Mucosa of stomach (tissue), 1 donor: Measurements from ENCODE around the gene HTRA3.

Experiments
- H3K27me3 ChIP-seq: one replicate; pipeline ENCODE4 v1.7.0; 2013; ENCODE audit warnings: mild to moderate bottlenecking, low read length; ENCODE audit not compliant: control insufficient read depth, insufficient read depth
- H3K36me3 ChIP-seq: one replicate; pipeline ENCODE4 v1.7.0; 2013; ENCODE audit warnings: low read length; ENCODE audit not compliant: control insufficient read depth, insufficient read depth
- H3K4me1 ChIP-seq: one replicate; pipeline ENCODE4 v1.7.0; 2013; ENCODE audit warnings: mild to moderate bottlenecking, low read length; ENCODE audit not compliant: control insufficient read depth, insufficient read depth
- H3K4me3 ChIP-seq: one replicate; pipeline ENCODE4 v1.7.0; 2013; ENCODE audit warnings: low read length
- H3K9ac ChIP-seq: one replicate; pipeline ENCODE4 v1.7.0; 2013; ENCODE audit warnings: mild to moderate bottlenecking, low read length, moderate library complexity
- H3K9me3 ChIP-seq: one replicate; pipeline ENCODE4 v1.7.0; 2013; ENCODE audit warnings: mild to moderate bottlenecking, low read length, moderate library complexity; ENCODE audit not compliant: control insufficient read depth
- donor health status: Pancreatic carcinoma.

Gene HTRA3

GRCh38 chr4:8244001-8244757, 25.4 kb upstream of the HTRA3 start:
- H3K27me3 ChIP-seq = no peaks in the 10 kb centered on the region
- H3K4me3 ChIP-seq = no peak overlapping the region
- no peaks in the 10 kb centered on the region for H3K9me3 ChIP-seq
- peaks cover 27% of the 10 kb centered on the region for H3K4me1 ChIP-seq
- no peaks in the 10 kb centered on the region for H3K36me3 ChIP-seq
- no peak overlapping the region for H3K9ac ChIP-seq

- Histone ChIP-seq H3K9ac (no peak overlapping the region), H3K9me3 (no peaks in the 10 kb centered on the region), H3K4me3 (no peak overlapping the region)
These were observed 24.6 kb upstream of the HTRA3 start for GRCh38 chr4:8244931-8245460.

GRCh38 chr4:8245884-8246833, 23.4 kb upstream of the HTRA3 start:
- Histone ChIP-seq H3K9me3 (no peaks in the 10 kb centered on the region), H3K9ac (no peak overlapping the region), H3K36me3 (no peaks in the 10 kb centered on the region), H3K4me1 (peaks cover 27% of the 10 kb centered on the region), H3K4me3 (no peak overlapping the region), H3K27me3 (no peaks in the 10 kb centered on the region)

More at GRCh38 chr4:8244931-8245460, 24.6 kb upstream of the HTRA3 start:
- no peaks in the 10 kb centered on the region for H3K27me3 ChIP-seq
- H3K4me1 ChIP-seq = peaks cover 27% of the 10 kb centered on the region
- H3K36me3 ChIP-seq = no peaks in the 10 kb centered on the region

GRCh38 chr4:8247047-8247930, 22.3 kb upstream of the HTRA3 start:
- H3K4me1 ChIP-seq = peaks cover 26% of the 10 kb centered on the region
- no peak overlapping the region for H3K4me3 ChIP-seq
- no peaks in the 10 kb centered on the region for H3K27me3 ChIP-seq
- no peaks in the 10 kb centered on the region for H3K9me3 ChIP-seq
- peak overlapping the region; percentile 46 for H3K9ac ChIP-seq
- no peaks in the 10 kb centered on the region for H3K36me3 ChIP-seq

- Histone ChIP-seq H3K27me3 (no peaks in the 10 kb centered on the region), H3K9ac (peak overlapping the region; percentile 46), H3K4me3 (no peak overlapping the region), H3K4me1 (peaks cover 21% of the 10 kb centered on the region), H3K9me3 (no peaks in the 10 kb centered on the region), H3K36me3 (no peaks in the 10 kb centered on the region)
These were observed 21.5 kb upstream of the HTRA3 start for GRCh38 chr4:8248091-8248490.

- Histone ChIP-seq H3K9me3 (no peaks in the 10 kb centered on the region), H3K27me3 (no peaks in the 10 kb centered on the region), H3K4me3 (no peak overlapping the region), H3K36me3 (no peaks in the 10 kb centered on the region), H3K9ac (no peak overlapping the region), H3K4me1 (peaks cover 21% of the 10 kb centered on the region)
These were observed 19.3 kb upstream of the HTRA3 start for GRCh38 chr4:8250227-8250626.

GRCh38 chr4:8250637-8251036, 18.9 kb upstream of the HTRA3 start:
- H3K4me3 ChIP-seq = no peak overlapping the region
- no peaks in the 10 kb centered on the region for H3K27me3 ChIP-seq
- H3K9ac ChIP-seq = no peak overlapping the region
- no peaks in the 10 kb centered on the region for H3K9me3 ChIP-seq
- peaks cover 21% of the 10 kb centered on the region for H3K4me1 ChIP-seq
- no peaks in the 10 kb centered on the region for H3K36me3 ChIP-seq

- Histone ChIP-seq H3K4me1 (peaks cover 20% of the 10 kb centered on the region), H3K36me3 (no peaks in the 10 kb centered on the region)
These were observed 18.3 kb upstream of the HTRA3 start for GRCh38 chr4:8251110-8251883.

GRCh38 chr4:8252301-8253173, 17.0 kb upstream of the HTRA3 start:
- no peaks in the 10 kb centered on the region for H3K9me3 ChIP-seq
- no peaks in the 10 kb centered on the region for H3K27me3 ChIP-seq
- H3K4me3 ChIP-seq = no peak overlapping the region
- H3K4me1 ChIP-seq = peaks cover 8% of the 10 kb centered on the region
- H3K36me3 ChIP-seq = no peaks in the 10 kb centered on the region
- H3K9ac ChIP-seq = no peak overlapping the region

More at GRCh38 chr4:8251110-8251883, 18.3 kb upstream of the HTRA3 start:
- Histone ChIP-seq H3K9ac (no peak overlapping the region), H3K9me3 (no peaks in the 10 kb centered on the region), H3K4me3 (no peak overlapping the region), H3K27me3 (no peaks in the 10 kb centered on the region)

GRCh38 chr4:8254076-8254475, 15.5 kb upstream of the HTRA3 start:
- H3K9me3 ChIP-seq = no peaks in the 10 kb centered on the region
- peaks cover 7% of the 10 kb centered on the region for H3K27me3 ChIP-seq

More at GRCh38 chr4:8254076-8254475, 15.5 kb upstream of the HTRA3 start:
- no peak overlapping the region for H3K9ac ChIP-seq
- H3K4me3 ChIP-seq = no peak overlapping the region
- H3K4me1 ChIP-seq = no peaks in the 10 kb centered on the region
- H3K36me3 ChIP-seq = no peaks in the 10 kb centered on the region
